Activated T-helper 1 cell treated with anti-CD3 and anti-CD28 coated beads, Interleukin-12 subunit alpha, Interleukin-12 subunit beta, Interleukin-2, Interleukin-4 antibody, amounts not matched to agents 30 ng/mL and 10 ng/mL and 1 ng/mL, durations not matched to agents 14 hours and 24 hours and 36 hours (primary cell): ENCODE results near the gene TPRX2. TPM values are rescaled to one million over a fixed set of nuclear protein-coding genes. Genes with fewer than 3 reads are reported as not detected.
"Not testable (repeated sequence)": the region's sequence is repeated elsewhere in the genome, so short reads cannot be mapped to it uniquely, and the experiment has no call there.

ENCODE experiments used
- DNase-seq: peaks from one replicate; pipeline ENCODE4 v3.0.0; 2021; ENCODE audit warnings: low spot score
- H3K27ac Mint-ChIP-seq: one replicate; pipeline ENCODE4 v1.8.0; 2021; ENCODE audit warnings: mild to moderate bottlenecking, mixed read lengths
- H3K27me3 Mint-ChIP-seq: one replicate; pipeline ENCODE4 v1.8.0; 2022; ENCODE audit warnings: mild to moderate bottlenecking, moderate library complexity, mixed read lengths; ENCODE audit not compliant: insufficient read depth
- H3K36me3 Mint-ChIP-seq: one replicate; pipeline ENCODE4 v1.8.0; 2021; ENCODE audit warnings: low read depth, mixed read lengths
- H3K4me1 Mint-ChIP-seq: one replicate; pipeline ENCODE4 v1.8.0; 2021; ENCODE audit warnings: low read depth, mixed read lengths
- H3K4me3 Mint-ChIP-seq: one replicate; pipeline ENCODE4 v1.8.0; 2021; ENCODE audit warnings: mild to moderate bottlenecking, moderate library complexity, mixed read lengths
- H3K9me3 Mint-ChIP-seq: one replicate; pipeline ENCODE4 v1.8.0; 2021; ENCODE audit warnings: mixed read lengths
- intact Hi-C: fragments of 100-400 bp; cut with micrococcal nuclease; formaldehyde crosslinking; loops from one replicate; pipeline ENCODE4 v1.15.1; 2024
- total RNA-seq: library from RNA; stranded (reverse); gene quantifications from 2 replicates; pipeline ENCODE4 v1.2.3, GENCODE V29; 2022

The TPRX2 gene
- total RNA-seq, 1 donor from 2014 or later, result not detected

DNA sequence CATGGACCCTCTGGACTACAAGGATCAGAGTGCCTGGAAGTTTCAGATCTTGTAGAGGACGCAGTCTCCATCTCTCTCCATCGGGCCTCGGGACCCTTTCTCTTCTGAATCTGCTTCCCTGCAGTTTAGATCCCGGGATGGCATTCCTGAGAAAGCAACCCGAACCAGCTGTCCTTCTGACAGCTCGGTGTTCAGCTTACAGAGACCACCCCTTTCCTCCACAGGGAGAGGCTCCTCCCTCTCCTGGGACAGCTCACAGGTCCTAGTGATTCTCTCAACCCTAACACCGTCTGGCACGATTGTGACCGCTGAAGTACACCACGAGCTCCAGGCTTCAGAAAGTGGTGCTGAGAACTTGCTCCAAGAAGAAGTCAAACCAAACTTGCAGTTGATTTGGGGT, 19.1 kb upstream of the TPRX2 start:
- Mint-ChIP-seq H3K4me1 (no peaks in the 10 kb centered on the region), H3K27me3 (peaks cover 3% of the 10 kb centered on the region), H3K9me3 (no peaks in the 10 kb centered on the region), H3K4me3 (no peak overlapping the region), H3K27ac (no peak overlapping the region), H3K36me3 (no peaks in the 10 kb centered on the region)
- DNase-seq, result no peak
- intact Hi-C loops, result no loop called here

DNA sequence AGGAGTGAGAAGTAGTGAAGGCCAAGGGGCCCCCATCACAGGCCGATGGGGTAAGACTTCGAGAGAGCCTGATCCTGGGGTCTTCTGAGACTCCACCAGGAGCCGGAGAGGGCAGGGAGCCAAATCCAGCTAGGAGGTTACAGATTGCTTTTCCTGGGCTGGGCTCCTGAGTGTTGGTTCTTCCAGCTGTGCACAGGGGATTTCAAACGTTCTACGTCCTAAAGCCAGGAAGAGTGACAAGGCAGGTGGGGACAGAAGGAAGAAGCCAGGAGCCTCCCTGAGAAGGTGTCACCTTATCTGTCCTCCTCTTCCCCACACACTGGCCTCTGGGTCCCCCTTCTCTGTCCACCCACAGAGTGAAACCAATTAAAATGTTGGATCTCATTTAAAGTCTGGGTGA, 16.1 kb upstream of the TPRX2 start:
- peaks cover 5% of the 10 kb centered on the region for H3K27me3 Mint-ChIP-seq
- H3K27ac Mint-ChIP-seq, result no peak overlapping the region
- intact Hi-C loops, result no loop called here
- DNase-seq, result no peak
- no peaks in the 10 kb centered on the region for H3K4me1 Mint-ChIP-seq
- no peaks in the 10 kb centered on the region for H3K9me3 Mint-ChIP-seq
- no peaks in the 10 kb centered on the region for H3K36me3 Mint-ChIP-seq
- H3K4me3 Mint-ChIP-seq, result no peak overlapping the region

DNA sequence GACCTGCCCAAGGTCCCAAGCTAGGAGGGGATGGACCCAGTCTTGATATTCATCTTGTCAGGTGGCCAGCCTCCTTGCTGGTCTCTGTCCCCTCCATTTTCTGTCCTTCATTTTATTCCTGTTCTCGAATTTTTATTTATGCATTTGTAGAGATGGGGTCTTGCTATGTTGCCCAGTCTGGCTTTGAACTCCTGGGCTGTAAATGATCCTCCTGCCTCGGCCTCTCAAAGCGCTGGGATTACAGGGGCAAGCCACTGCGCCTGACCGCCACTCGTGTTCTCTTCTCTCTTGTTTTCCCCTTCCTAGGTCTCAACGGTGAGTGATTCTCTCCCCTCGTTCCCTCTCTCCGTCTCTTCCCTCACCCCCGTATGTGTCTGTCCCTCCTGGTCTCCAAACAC, 10.6 kb upstream of the TPRX2 start:
- Mint-ChIP-seq H3K4me1 (no peaks in the 10 kb centered on the region), H3K27ac (no peak overlapping the region), H3K9me3 (no peaks in the 10 kb centered on the region), H3K36me3 (no peaks in the 10 kb centered on the region), H3K4me3 (no peak overlapping the region), H3K27me3 (peaks cover 20% of the 10 kb centered on the region)
- intact Hi-C loops, result no loop called here
- no peak for DNase-seq

GRCh38 chr19:47848823-47849473, 10.1 kb upstream of the TPRX2 start:
- H3K4me3 Mint-ChIP-seq, result no peak overlapping the region
- no peaks in the 10 kb centered on the region for H3K36me3 Mint-ChIP-seq

GRCh38 chr19:47853003-47853402, 6.0 kb upstream of the TPRX2 start:
- H3K4me1 Mint-ChIP-seq, result no peaks in the 10 kb centered on the region
- no peaks in the 10 kb centered on the region for H3K36me3 Mint-ChIP-seq
- intact Hi-C loops, result no loop called here
- DNase-seq, result no peak
- no peak overlapping the region for H3K4me3 Mint-ChIP-seq
- H3K27me3 Mint-ChIP-seq, result peaks cover 17% of the 10 kb centered on the region
- H3K9me3 Mint-ChIP-seq, result no peaks in the 10 kb centered on the region
- H3K27ac Mint-ChIP-seq, result no peak overlapping the region

More at GRCh38 chr19:47848823-47849473, 10.1 kb upstream of the TPRX2 start:
- Mint-ChIP-seq H3K4me1 (no peaks in the 10 kb centered on the region), H3K27ac (no peak overlapping the region), H3K27me3 (peaks cover 20% of the 10 kb centered on the region), H3K9me3 (no peaks in the 10 kb centered on the region)
- DNase-seq, result no peak
- intact Hi-C loops, result no loop called here

GRCh38 chr19:47854459-47854858, 4.6 kb upstream of the TPRX2 start:
- Mint-ChIP-seq H3K27me3 (peaks cover 14% of the 10 kb centered on the region), H3K4me1 (no peaks in the 10 kb centered on the region), H3K36me3 (no peaks in the 10 kb centered on the region), H3K9me3 (no peaks in the 10 kb centered on the region), H3K4me3 (no peak overlapping the region), H3K27ac (no peak overlapping the region)
- no peak for DNase-seq
- intact Hi-C loops, result no loop called here

DNA sequence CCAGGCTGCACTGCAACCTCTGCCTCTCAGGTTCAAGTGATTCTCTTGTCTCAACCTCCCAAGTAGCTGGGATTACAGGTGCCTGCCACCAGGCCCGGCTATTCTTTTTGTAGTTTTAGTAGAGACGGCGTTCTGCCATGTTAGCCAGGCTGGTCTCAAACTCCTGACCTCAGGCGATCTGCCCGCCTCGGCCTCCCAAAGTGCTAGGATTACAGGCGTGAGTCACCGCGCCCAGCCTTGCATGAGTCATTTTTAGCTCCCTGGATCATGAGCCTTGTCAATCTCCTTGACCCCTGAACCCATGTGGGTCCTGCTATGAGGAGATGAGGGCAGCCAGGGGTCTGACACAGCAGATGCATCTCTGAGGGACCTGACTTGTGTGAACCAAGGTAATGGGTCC, 804 bp upstream of the TPRX2 start:
- H3K4me3 Mint-ChIP-seq, H3K4me1 Mint-ChIP-seq, H3K9me3 Mint-ChIP-seq, intact Hi-C loops, H3K36me3 Mint-ChIP-seq, DNase-seq, H3K27me3 Mint-ChIP-seq, H3K27ac Mint-ChIP-seq: not testable (repeated sequence)

GRCh38 chr19:47859838-47860237, 803 bp downstream of the TPRX2 start:
- intact Hi-C loops, DNase-seq, H3K4me3 Mint-ChIP-seq, H3K27ac Mint-ChIP-seq, H3K4me1 Mint-ChIP-seq, H3K9me3 Mint-ChIP-seq, H3K27me3 Mint-ChIP-seq, H3K36me3 Mint-ChIP-seq: not testable (repeated sequence)

DNA sequence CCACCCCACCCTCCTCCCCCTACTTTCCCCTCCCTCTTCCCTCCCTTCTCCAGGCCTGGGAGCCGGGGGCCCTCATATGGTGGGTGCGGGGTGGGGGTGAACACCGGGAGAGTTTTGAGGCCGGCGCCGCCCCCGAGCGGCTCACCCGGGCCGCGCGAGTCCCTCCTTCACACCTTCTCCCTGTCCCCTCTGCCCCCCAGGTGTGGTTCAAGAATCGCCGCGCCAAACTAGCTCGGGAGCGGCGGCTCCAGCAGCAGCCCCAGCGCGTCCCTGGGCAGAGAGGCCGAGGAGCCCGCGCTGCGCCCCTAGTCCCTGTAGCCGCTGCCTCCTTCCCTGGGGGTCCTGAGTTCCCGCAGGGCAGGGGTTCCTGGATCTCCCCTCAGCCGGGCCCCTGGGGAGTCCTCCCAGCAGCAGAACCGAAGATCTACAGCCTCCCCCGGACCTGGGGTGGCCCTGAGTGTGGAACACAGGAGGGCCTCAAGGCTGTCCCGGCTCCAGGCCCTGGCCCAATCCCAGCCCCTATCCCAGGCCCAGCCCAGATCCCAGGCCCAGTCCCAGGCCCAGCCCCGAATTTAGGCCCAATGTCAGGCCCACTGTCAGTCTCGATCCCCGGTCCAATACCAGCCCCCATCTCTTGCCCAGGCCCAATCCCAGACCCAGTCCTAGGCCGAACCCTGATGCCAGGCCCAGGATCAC, 1.7 kb downstream of the TPRX2 start:
- Mint-ChIP-seq H3K9me3 (peaks cover 3% of the 10 kb centered on the region), H3K4me3 (no peak overlapping the region), H3K4me1 (no peaks in the 10 kb centered on the region), H3K27ac (no peak overlapping the region), H3K27me3 (peaks cover 8% of the 10 kb centered on the region), H3K36me3 (no peaks in the 10 kb centered on the region)
- intact Hi-C loops, result no loop called here
- DNase-seq, result no peak

DNA sequence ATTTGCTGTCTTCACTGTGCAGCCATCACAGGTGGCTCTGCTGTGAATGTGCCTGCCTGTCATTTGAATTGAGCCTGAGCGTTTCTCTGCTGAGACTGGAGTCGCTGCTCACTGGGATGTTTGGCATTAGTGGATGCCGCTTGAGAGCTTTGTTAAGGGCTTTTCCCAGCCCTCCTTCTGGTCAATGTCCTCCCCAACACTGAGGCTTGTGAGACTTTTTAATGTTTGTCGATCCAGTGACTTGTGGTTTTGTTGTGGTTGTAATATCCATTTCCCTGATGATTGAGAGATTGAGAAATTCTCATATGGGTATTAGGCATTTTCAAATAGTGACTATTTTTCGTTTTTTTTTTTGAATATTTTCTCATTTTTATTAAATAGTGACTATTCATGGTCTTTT, 2.6 kb downstream of the TPRX2 start:
- intact Hi-C loops, result no loop called here
- DNase-seq, result no peak
- Mint-ChIP-seq H3K36me3 (no peaks in the 10 kb centered on the region), H3K4me3 (no peak overlapping the region), H3K27me3 (peaks cover 8% of the 10 kb centered on the region), H3K4me1 (no peaks in the 10 kb centered on the region), H3K9me3 (peaks cover 3% of the 10 kb centered on the region), H3K27ac (no peak overlapping the region)

DNA sequence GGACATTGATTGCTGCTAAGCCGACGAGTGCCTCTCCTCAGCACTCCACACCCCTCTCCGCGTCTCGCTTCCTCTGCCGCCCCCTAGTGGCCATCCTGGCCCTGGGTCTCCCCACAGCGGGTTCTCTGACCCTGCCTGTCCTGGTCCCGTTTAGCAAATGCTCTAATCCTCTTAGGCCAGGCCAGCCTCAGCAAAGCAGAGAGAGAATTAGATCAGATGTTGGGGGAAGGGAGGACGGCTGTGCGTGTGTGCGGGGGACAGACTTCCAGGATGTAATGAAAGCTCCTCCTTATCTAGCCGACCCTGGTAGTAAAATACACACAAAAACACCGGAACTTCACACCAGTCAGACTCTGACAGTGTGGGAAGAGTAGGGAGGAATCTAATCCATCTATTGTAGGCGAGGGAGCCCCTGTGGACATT, 4.5 kb downstream of the TPRX2 start:
- intact Hi-C loops, result loop anchor here (1.0 kb wide), 1 partner anchor 50 kb away; no protein-coding TSS in a partner anchor
- H3K27me3 Mint-ChIP-seq, result peaks cover 8% of the 10 kb centered on the region
- H3K36me3 Mint-ChIP-seq, result no peaks in the 10 kb centered on the region
- DNase-seq, result peak; percentile 67
- H3K27ac Mint-ChIP-seq, result no peak overlapping the region
- peaks cover 3% of the 10 kb centered on the region for H3K9me3 Mint-ChIP-seq
- H3K4me1 Mint-ChIP-seq, result no peaks in the 10 kb centered on the region
- no peak overlapping the region for H3K4me3 Mint-ChIP-seq

GRCh38 chr19:47865166-47865565, 6.1 kb downstream of the TPRX2 start:
- intact Hi-C loops, result no loop called here
- H3K9me3 Mint-ChIP-seq, result peaks cover 3% of the 10 kb centered on the region
- H3K4me3 Mint-ChIP-seq, result no peak overlapping the region
- H3K36me3 Mint-ChIP-seq, result no peaks in the 10 kb centered on the region
- DNase-seq, result no peak
- peaks cover 6% of the 10 kb centered on the region for H3K27me3 Mint-ChIP-seq
- no peak overlapping the region for H3K27ac Mint-ChIP-seq
- no peaks in the 10 kb centered on the region for H3K4me1 Mint-ChIP-seq

- DNase-seq, result no peak
- H3K9me3 Mint-ChIP-seq, result peaks cover 3% of the 10 kb centered on the region
- intact Hi-C loops, result loop anchor here (1.0 kb wide), 1 partner anchor 22 kb away; no protein-coding TSS in a partner anchor
- no peaks in the 10 kb centered on the region for H3K4me1 Mint-ChIP-seq
- H3K4me3 Mint-ChIP-seq, result no peak overlapping the region
- no peaks in the 10 kb centered on the region for H3K27me3 Mint-ChIP-seq
- H3K36me3 Mint-ChIP-seq, result no peaks in the 10 kb centered on the region
- no peak overlapping the region for H3K27ac Mint-ChIP-seq
Observed at GRCh38 chr19:47878906-47879305, 19.9 kb downstream of the TPRX2 start.
